H9 (cell line): ENCODE measurements around the gene PRSS56. TPM values are rescaled to one million over a fixed set of nuclear protein-coding genes. Genes with fewer than 3 reads are reported as not detected.
"Not testable (repeated sequence)": the region's sequence is repeated elsewhere in the genome, so short reads cannot be mapped to it uniquely, and the experiment has no call there.

ENCODE experiments used
- DNase-seq: peaks from one replicate; pipeline ENCODE4 v3.0.0-alpha.2; 2017
- H2AFZ ChIP-seq: one replicate; pipeline ENCODE4 v1.6.1; 2013; ENCODE audit warnings: mild to moderate bottlenecking, low read length, control low read depth, moderate library complexity
- H2AK5ac ChIP-seq: 2 replicates; pipeline ENCODE4 v1.6.1; 2013; ENCODE audit warnings: low read length, control low read depth, mixed read lengths; ENCODE audit not compliant: insufficient read length
- H2BK120ac ChIP-seq: one replicate; pipeline ENCODE4 v1.6.1; 2013; ENCODE audit warnings: low read depth, mild to moderate bottlenecking, low read length, control low read depth, inconsistent platforms; ENCODE audit not compliant: poor library complexity, severe bottlenecking
- H2BK12ac ChIP-seq: 2 replicates; pipeline ENCODE4 v1.6.1; 2013; ENCODE audit warnings: low read length, control low read depth, mixed read lengths, low read depth; ENCODE audit not compliant: insufficient read length
- H2BK15ac ChIP-seq: 2 replicates; pipeline ENCODE4 v1.6.1; 2013; ENCODE audit warnings: low read depth, low read length, control low read depth
- H2BK20ac ChIP-seq: one replicate; pipeline ENCODE4 v1.6.1; 2013; ENCODE audit warnings: low read depth, mild to moderate bottlenecking, low read length, control low read depth, inconsistent platforms; ENCODE audit not compliant: poor library complexity, severe bottlenecking
- H2BK5ac ChIP-seq: 2 replicates; pipeline ENCODE4 v1.6.1; 2013; ENCODE audit warnings: low read length, control low read depth, mixed read lengths; ENCODE audit not compliant: insufficient read length
- H3K14ac ChIP-seq: 2 replicates; pipeline ENCODE4 v1.6.1; 2013; ENCODE audit warnings: low read length, control low read depth; ENCODE audit not compliant: insufficient read depth
- H3K18ac ChIP-seq: 2 replicates; pipeline ENCODE4 v1.6.1; 2013; ENCODE audit warnings: low read depth, mild to moderate bottlenecking, mixed read lengths, low read length, control low read depth; ENCODE audit not compliant: insufficient read length
- H3K23ac ChIP-seq: 2 replicates; pipeline ENCODE4 v1.6.1; 2013; ENCODE audit warnings: low read length, control low read depth, mixed read lengths, low read depth; ENCODE audit not compliant: insufficient read length
- H3K23me2 ChIP-seq: 2 replicates; pipeline ENCODE4 v1.6.1; 2013; ENCODE audit warnings: low read depth, mild to moderate bottlenecking, mixed read lengths, low read length, control low read depth; ENCODE audit not compliant: insufficient read length, poor library complexity, severe bottlenecking
- H3K27ac ChIP-seq: 2 replicates; pipeline ENCODE4 v1.5.1; 2013; ENCODE audit warnings: low read length, control low read depth, mixed read lengths, low read depth; ENCODE audit not compliant: insufficient read length
- H3K27me3 ChIP-seq: 2 replicates; pipeline ENCODE4 v1.6.1; 2013; ENCODE audit warnings: low read length, control low read depth, inconsistent platforms; ENCODE audit not compliant: insufficient read depth
- H3K4ac ChIP-seq: 2 replicates; pipeline ENCODE4 v1.6.1; 2013; ENCODE audit warnings: low read depth, mild to moderate bottlenecking, control low read depth, inconsistent platforms, low read length, moderate library complexity
- H3K4me1 ChIP-seq: 2 replicates; pipeline ENCODE4 v1.6.1; 2013; ENCODE audit warnings: low read length, control low read depth, inconsistent platforms; ENCODE audit not compliant: insufficient read depth
- H3K4me2 ChIP-seq: 2 replicates; pipeline ENCODE4 v1.6.1; 2013; ENCODE audit warnings: low read length, control low read depth, mixed read lengths; ENCODE audit not compliant: insufficient read length, insufficient read depth
- H3K56ac ChIP-seq: 2 replicates; pipeline ENCODE4 v1.6.1; 2013; ENCODE audit warnings: low read depth, mild to moderate bottlenecking, mixed read lengths, low read length, control low read depth; ENCODE audit not compliant: insufficient read length
- H3K79me1 ChIP-seq: 2 replicates; pipeline ENCODE4 v1.6.1; 2013; ENCODE audit warnings: low read depth, mild to moderate bottlenecking, moderate library complexity, low read length, control low read depth, inconsistent platforms; ENCODE audit not compliant: insufficient read depth, poor library complexity, severe bottlenecking
- H3K79me2 ChIP-seq: 2 replicates; pipeline ENCODE4 v1.6.1; 2013; ENCODE audit warnings: low read length, control low read depth, inconsistent platforms; ENCODE audit not compliant: insufficient read depth
- H3K9ac ChIP-seq: 2 replicates; pipeline ENCODE4 v1.6.1; 2013; ENCODE audit warnings: low read length, control low read depth, mixed read lengths; ENCODE audit not compliant: insufficient read length; ENCODE audit errors: extremely low read depth
- H3K9me3 ChIP-seq: one replicate; pipeline ENCODE4 v1.6.1; 2013; ENCODE audit warnings: low read depth, low read length, inconsistent platforms; ENCODE audit not compliant: control insufficient read depth
- H3T11ph ChIP-seq: one replicate; pipeline ENCODE4 v1.6.1; 2013; ENCODE audit warnings: mild to moderate bottlenecking, low read length, control low read depth, inconsistent platforms
- H4K20me1 ChIP-seq: one replicate; pipeline ENCODE4 v1.6.1; 2013; ENCODE audit not compliant: control insufficient read depth, insufficient read length, insufficient read depth
- H4K5ac ChIP-seq: 2 replicates; pipeline ENCODE4 v1.6.1; 2013; ENCODE audit warnings: low read depth, mild to moderate bottlenecking, mixed read lengths, low read length, control low read depth; ENCODE audit not compliant: insufficient read length
- H4K8ac ChIP-seq: replicated peaks from 2 replicates; pipeline ENCODE4 v1.6.1; 2013; ENCODE audit warnings: low read length, control low read depth, mixed read lengths, low read depth; ENCODE audit not compliant: insufficient read length
- H4K91ac ChIP-seq: 2 replicates; pipeline ENCODE4 v1.6.1; 2013; ENCODE audit warnings: low read depth, mild to moderate bottlenecking, moderate library complexity, mixed read lengths, low read length, control low read depth; ENCODE audit not compliant: insufficient read length
- H3K27ac Mint-ChIP-seq, 3 experiments: 2 replicates in 2 of 3; 3 replicates in 1 of 3; pipeline ENCODE4 v1.8.0; 2020 to 2021; ENCODE audit warnings: mixed read lengths in 3 of 3, mild to moderate bottlenecking in 1 of 3, moderate library complexity in 1 of 3
- H3K27me3 Mint-ChIP-seq: 2 replicates; pipeline ENCODE4 v1.8.0; 2021; ENCODE audit warnings: low read depth, mild to moderate bottlenecking, moderate library complexity, mixed read lengths
- H3K36me3 Mint-ChIP-seq, 3 experiments: 2 replicates in 2 of 3; 3 replicates in 1 of 3; pipeline ENCODE4 v1.8.0; 2020 to 2021; ENCODE audit warnings: low read depth in 3 of 3, mixed read lengths in 3 of 3; ENCODE audit not compliant: insufficient read depth in 1 of 3
- H3K4me1 Mint-ChIP-seq, 2 experiments: 2 replicates each; pipeline ENCODE4 v1.8.0; 2020; ENCODE audit warnings: mixed read lengths in 2 of 2
- H3K4me3 Mint-ChIP-seq, 2 experiments: 2 replicates in 1 of 2; 3 replicates in 1 of 2; pipeline ENCODE4 v1.8.0; 2020 to 2021; ENCODE audit warnings: mild to moderate bottlenecking in 2 of 2, mixed read lengths in 2 of 2, moderate library complexity in 1 of 2
- H3K9me3 Mint-ChIP-seq, 2 experiments: 2 replicates in 1 of 2; 3 replicates in 1 of 2; pipeline ENCODE4 v1.8.0; 2020; ENCODE audit warnings: mild to moderate bottlenecking in 2 of 2, mixed read lengths in 2 of 2, moderate library complexity in 1 of 2
- WGBS: extraction: QIAGEN DNeasy Blood & Tissue Kit; methylation state at CpG from one replicate; pipeline ENCODE4 v1.1.7; 2013; ENCODE audit warnings: missing lambda C conversion rate, low lambda C conversion rate, mixed read lengths; ENCODE audit not compliant: insufficient read length; ENCODE audit errors: extremely low coverage; 5-methylcytosine and 5-hydroxymethylcytosine counted together
- total RNA-seq: library from RNA; stranded (reverse); gene quantifications from 2 replicates; pipeline ENCODE4 v1.2.1, GENCODE V29; 2021
- TF ChIP-seq, protein P1 (sequence below): fragments of 200-600 bp; sonication (generic); conservative IDR thresholded peaks from 3 replicates; pipeline ENCODE4 v1.8.0; 2021; ENCODE audit warnings: antibody characterized with exemption, mild to moderate bottlenecking

PRSS56 gene
- total RNA-seq, 1 experiment from 2014 or later, result not detected

DNA sequence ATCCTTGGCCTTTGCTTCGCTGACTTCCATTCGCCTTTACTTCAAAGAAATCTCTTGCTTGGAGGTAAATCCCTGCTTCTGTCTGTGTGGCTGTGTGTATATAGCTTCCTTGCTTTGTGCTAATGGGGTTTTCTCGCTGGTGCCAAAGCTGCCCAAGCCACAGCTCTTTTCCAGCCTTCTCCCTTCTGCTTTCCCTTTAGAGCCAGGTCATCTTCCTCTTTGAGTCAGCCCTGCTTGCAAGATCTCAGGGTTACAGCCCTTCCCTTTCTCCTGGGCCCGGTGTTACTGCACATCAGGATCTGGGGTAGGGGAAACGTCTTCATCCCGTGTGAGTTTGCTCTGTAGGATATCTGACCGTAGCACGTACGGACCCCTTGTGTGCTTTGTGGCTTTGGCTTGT is 49.4 kb downstream of the PRSS56 start:
- peak overlapping the region in 1 of 3 experiments; percentile 87; a peak in 2 of 7 replicates for H3K27ac Mint-ChIP-seq
- no CpG with 5 or more reads among the region's 9 CpGs for WGBS
- H4K5ac ChIP-seq, result no peak overlapping the region
- no peak overlapping the region for H3K23ac ChIP-seq
- no peak overlapping the region for H2BK12ac ChIP-seq
- H3K4me3 Mint-ChIP-seq, result no peak overlapping the region
- no peak overlapping the region for H3K9ac ChIP-seq
- H3K4me1 Mint-ChIP-seq, result peaks cover 7 to 9% of the 10 kb centered on the region in 2 experiments; a peak in 3 of 4 replicates
- H3K4ac ChIP-seq, result no peak overlapping the region
- no peaks in the 10 kb centered on the region for H3K79me1 ChIP-seq
- DNase-seq, result no peak
- H3K4me2 ChIP-seq, result no peak overlapping the region
- H3K56ac ChIP-seq, result no peak overlapping the region
- H2BK120ac ChIP-seq, result no peak overlapping the region
- H2AK5ac ChIP-seq, result no peak overlapping the region
- no peak overlapping the region for H4K8ac ChIP-seq
- no peak overlapping the region for H2BK15ac ChIP-seq
- H3K9me3 ChIP-seq, result no peaks in the 10 kb centered on the region
- no peaks in the 10 kb centered on the region for H3K23me2 ChIP-seq
- TF ChIP-seq, protein P1, sequence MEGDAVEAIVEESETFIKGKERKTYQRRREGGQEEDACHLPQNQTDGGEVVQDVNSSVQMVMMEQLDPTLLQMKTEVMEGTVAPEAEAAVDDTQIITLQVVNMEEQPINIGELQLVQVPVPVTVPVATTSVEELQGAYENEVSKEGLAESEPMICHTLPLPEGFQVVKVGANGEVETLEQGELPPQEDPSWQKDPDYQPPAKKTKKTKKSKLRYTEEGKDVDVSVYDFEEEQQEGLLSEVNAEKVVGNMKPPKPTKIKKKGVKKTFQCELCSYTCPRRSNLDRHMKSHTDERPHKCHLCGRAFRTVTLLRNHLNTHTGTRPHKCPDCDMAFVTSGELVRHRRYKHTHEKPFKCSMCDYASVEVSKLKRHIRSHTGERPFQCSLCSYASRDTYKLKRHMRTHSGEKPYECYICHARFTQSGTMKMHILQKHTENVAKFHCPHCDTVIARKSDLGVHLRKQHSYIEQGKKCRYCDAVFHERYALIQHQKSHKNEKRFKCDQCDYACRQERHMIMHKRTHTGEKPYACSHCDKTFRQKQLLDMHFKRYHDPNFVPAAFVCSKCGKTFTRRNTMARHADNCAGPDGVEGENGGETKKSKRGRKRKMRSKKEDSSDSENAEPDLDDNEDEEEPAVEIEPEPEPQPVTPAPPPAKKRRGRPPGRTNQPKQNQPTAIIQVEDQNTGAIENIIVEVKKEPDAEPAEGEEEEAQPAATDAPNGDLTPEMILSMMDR, result no peak
- no peak overlapping the region for H4K91ac ChIP-seq
- no peak overlapping the region for H2BK20ac ChIP-seq
- H3K9me3 Mint-ChIP-seq, result no peaks in the 10 kb centered on the region
- no peak overlapping the region for H3T11ph ChIP-seq
- no peaks in the 10 kb centered on the region for H3K27me3 Mint-ChIP-seq
- no peak overlapping the region for H3K18ac ChIP-seq
- H2AFZ ChIP-seq, result no peak overlapping the region
- no peaks in the 10 kb centered on the region for H3K79me2 ChIP-seq
- H2BK5ac ChIP-seq, result no peak overlapping the region
- H3K27me3 ChIP-seq, result no peaks in the 10 kb centered on the region
- no peaks in the 10 kb centered on the region for H4K20me1 ChIP-seq
- no peak overlapping the region for H3K27ac ChIP-seq
- H3K4me1 ChIP-seq, result no peaks in the 10 kb centered on the region
- peaks cover 39 to 86% (median 67%) of the 10 kb centered on the region in 3 experiments; a peak in 6 of 7 replicates for H3K36me3 Mint-ChIP-seq
- no peak overlapping the region for H3K14ac ChIP-seq

DNA sequence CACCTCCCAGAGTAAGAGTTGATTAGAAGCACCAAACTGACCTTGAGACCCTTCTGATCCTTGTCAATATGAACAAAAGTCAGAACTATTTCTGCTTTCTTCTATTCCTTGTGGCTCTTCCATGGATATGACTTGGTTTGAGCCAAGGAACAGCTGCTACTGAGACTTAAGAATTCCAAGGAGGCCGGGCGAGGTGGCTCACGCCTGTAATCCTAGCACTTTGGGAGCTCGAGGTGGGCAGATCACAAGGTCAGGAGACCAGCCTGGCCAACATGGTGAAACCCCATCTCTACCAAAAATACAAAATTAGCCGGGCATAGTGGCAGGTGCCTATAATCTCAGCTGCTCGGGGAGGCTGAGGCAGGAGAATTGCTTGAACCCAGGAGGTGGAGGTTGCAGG is 50.3 kb downstream of the PRSS56 start:
- not testable (repeated sequence) for H3K27ac ChIP-seq, H3K23ac ChIP-seq, H2BK15ac ChIP-seq, H3K4me1 Mint-ChIP-seq, H3K27me3 ChIP-seq, H2BK5ac ChIP-seq, H4K8ac ChIP-seq, H3K79me1 ChIP-seq, H2BK120ac ChIP-seq, H3K4me1 ChIP-seq, H4K20me1 ChIP-seq, H3K9me3 ChIP-seq, DNase-seq, H3T11ph ChIP-seq, H3K56ac ChIP-seq, H3K79me2 ChIP-seq, H2BK12ac ChIP-seq, H2AFZ ChIP-seq, H3K14ac ChIP-seq, H3K9ac ChIP-seq, H4K91ac ChIP-seq, H3K4ac ChIP-seq, H3K9me3 Mint-ChIP-seq, H3K27me3 Mint-ChIP-seq, H3K18ac ChIP-seq, H3K4me2 ChIP-seq, H3K4me3 Mint-ChIP-seq, H4K5ac ChIP-seq, H3K23me2 ChIP-seq, H2BK20ac ChIP-seq, H2AK5ac ChIP-seq
- no CpG with 5 or more reads among the region's 6 CpGs for WGBS
- Mint-ChIP-seq H3K27ac (peak overlapping the region in 1 of 3 experiments; percentile 36; a peak in 1 of 7 replicates), H3K36me3 (peaks cover 31 to 86% (median 67%) of the 10 kb centered on the region in 3 experiments; a peak in 6 of 7 replicates)
